Esophagus squamous epithelium (tissue), 5 donors: Measurements from ENCODE around the gene FAM163B. TPM values are rescaled to one million over a fixed set of nuclear protein-coding genes. Genes with fewer than 3 reads are reported as not detected.

Experiments used
- DNase-seq: peaks from one replicate; lab custom pipeline; 2025; lab: John Stamatoyannopoulos, UW
- H3K27ac ChIP-seq, 4 donors: fragments of 200-600 bp; sonication (generic); one replicate each; pipeline ENCODE4 v1.5.1; 2016 to 2019; ENCODE audit warnings: mild to moderate bottlenecking in 1 of 4
- H3K27me3 ChIP-seq, 4 donors: fragments of 200-600 bp; sonication (generic); 1 replicate in 3 of 4; 2 replicates in 1 of 4; pipeline versions ENCODE4 v1.5.1 to v1.6.0; 2017 to 2021; ENCODE audit warnings: antibody characterized with exemption in 1 of 4
- H3K36me3 ChIP-seq, 3 donors: fragments of 200-600 bp; sonication (generic); one replicate each; pipeline ENCODE4 v1.5.1; 2016 to 2019
- H3K4me1 ChIP-seq, 3 donors: fragments of 200-600 bp; sonication (generic); one replicate each; pipeline ENCODE4 v1.5.1; 2017 to 2019
- H3K4me3 ChIP-seq, 4 donors: fragments of 200-600 bp; sonication (generic); 1 replicate in 3 of 4; 2 replicates in 1 of 4; pipeline ENCODE4 v1.5.1; 2016 to 2019; ENCODE audit warnings: mild to moderate bottlenecking in 2 of 4, moderate library complexity in 1 of 4
- H3K9me3 ChIP-seq, 3 donors: fragments of 200-600 bp; sonication (generic); one replicate each; pipeline ENCODE4 v1.5.1; 2016 to 2019
- POLR2A ChIP-seq, 4 donors: fragments of 450-650 bp; IDR thresholded peaks; one replicate each; pipeline ENCODE4 v1.6.1; 2017; ENCODE audit warnings: antibody characterized with exemption in 4 of 4, mild to moderate bottlenecking in 4 of 4, moderate library complexity in 3 of 4
- WGBS, 2 donors: methylation state at CpG; one replicate each; pipeline ENCODE4 v1.1.5; 2018; 5-methylcytosine and 5-hydroxymethylcytosine counted together
- intact Hi-C: fragments of 100-400 bp; cut with DNase I; formaldehyde crosslinking; loops from one replicate; pipeline ENCODE4 v1.15.0; 2022
- total RNA-seq, 4 donors: library from RNA; depleted of rRNA; stranded (reverse); fragments of >200 nt; gene quantifications; one replicate each; pipeline ENCODE4 v1.1.0, GENCODE V29; 2016
- TF ChIP-seq, protein P1 (sequence below), 6 experiments: fragments of 450-650 bp in 4 of 6; fragments of 200-600 bp in 2 of 6; sonication (generic) in 2 of 6; IDR thresholded peaks; one replicate each; pipeline ENCODE4 v1.5.1; 2016 to 2019; ENCODE audit warnings: antibody characterized with exemption in 6 of 6, mild to moderate bottlenecking in 4 of 6, moderate library complexity in 4 of 6
- donor health status: DM: yes; HTN: yes; CAD: no.

Gene FAM163B
- total RNA-seq, 4 donors from 2014 or later: not detected

DNA sequence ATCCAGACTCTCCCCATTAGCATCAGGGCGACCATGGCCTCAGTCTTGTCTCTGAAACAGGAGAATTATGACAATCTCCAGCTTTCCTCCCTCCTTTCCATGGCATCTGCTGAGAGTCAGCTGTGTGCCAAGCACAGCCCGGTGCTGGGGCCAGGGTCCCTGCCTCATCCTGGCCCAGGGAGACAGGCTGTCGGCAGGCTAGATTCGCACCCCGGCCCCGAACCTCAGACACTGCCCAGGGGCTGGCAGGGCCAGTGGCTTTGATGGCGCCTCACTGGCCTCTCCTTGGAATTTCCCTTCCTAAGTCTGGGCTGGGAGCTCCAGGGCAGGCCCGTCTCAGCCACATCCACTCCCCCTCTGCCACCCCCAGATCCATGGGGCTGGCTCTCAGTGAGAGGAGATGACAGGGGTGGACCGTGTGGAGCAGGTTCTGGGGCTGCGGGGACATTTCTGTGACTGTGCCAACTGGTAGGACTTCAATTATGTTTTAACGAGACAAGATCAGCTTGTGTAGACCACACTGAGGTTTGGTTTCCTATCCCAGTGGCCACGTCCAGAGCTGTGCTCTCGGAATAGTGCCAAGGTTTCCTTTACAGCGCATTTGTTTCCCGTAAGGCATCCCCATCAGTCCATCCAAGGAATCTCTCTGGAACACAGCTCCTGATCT lies 15.5 kb downstream of the FAM163B start:
- H3K27me3 ChIP-seq: peaks cover 0 to 45% (median 0%) of the 10 kb centered on the region in 4 donors
- no peak overlapping the region for H3K27ac ChIP-seq
- no peaks in the 10 kb centered on the region for H3K4me1 ChIP-seq
- no peak for DNase-seq
- H3K9me3 ChIP-seq: peaks cover 0 to 26% (median 22%) of the 10 kb centered on the region in 3 donors
- TF ChIP-seq POLR2A (IDR thresholded peaks at IDR 0.05): no peak
- TF ChIP-seq, protein P1, sequence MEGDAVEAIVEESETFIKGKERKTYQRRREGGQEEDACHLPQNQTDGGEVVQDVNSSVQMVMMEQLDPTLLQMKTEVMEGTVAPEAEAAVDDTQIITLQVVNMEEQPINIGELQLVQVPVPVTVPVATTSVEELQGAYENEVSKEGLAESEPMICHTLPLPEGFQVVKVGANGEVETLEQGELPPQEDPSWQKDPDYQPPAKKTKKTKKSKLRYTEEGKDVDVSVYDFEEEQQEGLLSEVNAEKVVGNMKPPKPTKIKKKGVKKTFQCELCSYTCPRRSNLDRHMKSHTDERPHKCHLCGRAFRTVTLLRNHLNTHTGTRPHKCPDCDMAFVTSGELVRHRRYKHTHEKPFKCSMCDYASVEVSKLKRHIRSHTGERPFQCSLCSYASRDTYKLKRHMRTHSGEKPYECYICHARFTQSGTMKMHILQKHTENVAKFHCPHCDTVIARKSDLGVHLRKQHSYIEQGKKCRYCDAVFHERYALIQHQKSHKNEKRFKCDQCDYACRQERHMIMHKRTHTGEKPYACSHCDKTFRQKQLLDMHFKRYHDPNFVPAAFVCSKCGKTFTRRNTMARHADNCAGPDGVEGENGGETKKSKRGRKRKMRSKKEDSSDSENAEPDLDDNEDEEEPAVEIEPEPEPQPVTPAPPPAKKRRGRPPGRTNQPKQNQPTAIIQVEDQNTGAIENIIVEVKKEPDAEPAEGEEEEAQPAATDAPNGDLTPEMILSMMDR (IDR thresholded peaks at IDR 0.05): no peak
- no peak overlapping the region for H3K4me3 ChIP-seq
- no peaks in the 10 kb centered on the region for H3K36me3 ChIP-seq
- 60 to 70% methylated on average over 7 to 8 of the region's 15 CpGs for WGBS, 2 donors
- intact Hi-C loops: no loop called here

- Histone ChIP-seq H3K27me3 (peaks cover 0 to 45% (median 0%) of the 10 kb centered on the region in 4 donors), H3K4me1 (no peaks in the 10 kb centered on the region), H3K4me3 (no peak overlapping the region), H3K27ac (no peak overlapping the region), H3K36me3 (no peaks in the 10 kb centered on the region), H3K9me3 (peaks cover 0 to 18% (median 14%) of the 10 kb centered on the region in 3 donors)
- intact Hi-C loops: no loop called here
- TF ChIP-seq, protein P1 (IDR thresholded peaks at IDR 0.05): no peak
- no peak for TF ChIP-seq POLR2A (IDR thresholded peaks at IDR 0.05)
- DNase-seq: no peak
- WGBS, 2 donors: 100% methylated on average over 5 of the region's 17 CpGs; no CpG with 5 or more reads in 1 of the 2 donors
Measured at GRCh38 chr9:133592731-133593409, 16.3 kb downstream of the FAM163B start.

- intact Hi-C loops: no loop called here
- H3K9me3 ChIP-seq: peaks cover 0 to 9% (median 6%) of the 10 kb centered on the region in 3 donors
- no peaks in the 10 kb centered on the region for H3K4me1 ChIP-seq
- no peak overlapping the region for H3K27ac ChIP-seq
- TF ChIP-seq, protein P1 (IDR thresholded peaks at IDR 0.05): no peak
- no peak for TF ChIP-seq POLR2A (IDR thresholded peaks at IDR 0.05)
- peaks cover 0 to 51% (median 0%) of the 10 kb centered on the region in 4 donors for H3K27me3 ChIP-seq
- 31 to 73% methylated on average over 4 of the region's 10 CpGs for WGBS, 2 donors
- no peak for DNase-seq
- H3K4me3 ChIP-seq: no peak overlapping the region
- H3K36me3 ChIP-seq: no peaks in the 10 kb centered on the region
Measured at GRCh38 chr9:133591985-133592384, 17.2 kb downstream of the FAM163B start.

GRCh38 chr9:133591116-133591910 lies 17.9 kb downstream of the FAM163B start:
- 29% methylated on average over 2 of the region's 17 CpGs; no CpG with 5 or more reads in 1 of the 2 donors for WGBS, 2 donors
- TF ChIP-seq, protein P1 (IDR thresholded peaks at IDR 0.05): no peak
- no peak for TF ChIP-seq POLR2A (IDR thresholded peaks at IDR 0.05)
- H3K4me1 ChIP-seq: no peaks in the 10 kb centered on the region
- H3K27me3 ChIP-seq: peaks cover 0 to 57% (median 0%) of the 10 kb centered on the region in 4 donors
- no peaks in the 10 kb centered on the region for H3K36me3 ChIP-seq
- H3K4me3 ChIP-seq: no peak overlapping the region
- H3K27ac ChIP-seq: no peak overlapping the region
- intact Hi-C loops: no loop called here
- peaks cover 0 to 2% (median 0%) of the 10 kb centered on the region in 3 donors for H3K9me3 ChIP-seq
- DNase-seq: no peak
